Endothelial cell of umbilical vein (primary cell): ENCODE results near the gene COL19A1. TPM values are rescaled to one million over a fixed set of nuclear protein-coding genes. Genes with fewer than 3 reads are reported as not detected.

ENCODE experiments used
- BruUV-seq: library from RNA; stranded (reverse); fragments of 400-500 nt; replicated peaks from 2 replicates; lab custom pipeline; 2021; lab: Mats Ljungman, UMichigan
- CTCF ChIA-PET: fragments of 300-600, 350-600 bp; sonication (Branson Sonifier 250); formaldehyde crosslinking; loops from one replicate; lab custom pipeline; 2021; ENCODE audit warnings: antibody characterized with exemption, inconsistent platforms; lab: Charles Lee
- POLR2A ChIA-PET: fragments of 300-600, 350-600 bp; sonication (Branson Sonifier 250); formaldehyde crosslinking; loops from one replicate; lab custom pipeline; 2021; ENCODE audit warnings: antibody characterized with exemption, inconsistent platforms; lab: Charles Lee
- DNase-seq: peaks from one replicate; pipeline ENCODE4 v3.0.0-alpha.2; 2011; ENCODE audit warnings: low read depth, low spot score
- FAIRE-seq: peaks from 2 replicates; lab custom pipeline; 2011; peaks lifted over from hg19 to GRCh38; lab: Jason Lieb, UNC
- H2AFZ ChIP-seq: 2 replicates; pipeline ENCODE4 v1.6.0; 2012; ENCODE audit warnings: low read depth, low read length, control low read depth, inconsistent platforms
- H3K27ac ChIP-seq: 2 replicates; pipeline ENCODE4 v1.5.1; 2011; ENCODE audit warnings: low read depth, mild to moderate bottlenecking, control low read depth, low read length, moderate library complexity; ENCODE audit not compliant: insufficient read depth
- H3K27me3 ChIP-seq, 2 experiments: 2 replicates each; pipeline versions ENCODE4 v1.6.0 to v1.6.1; 2011; ENCODE audit warnings: low read length in 2 of 2, mixed read lengths in 1 of 2; ENCODE audit not compliant: control insufficient read depth in 2 of 2, insufficient read depth in 2 of 2
- H3K36me3 ChIP-seq, 2 experiments: 2 replicates in 1 of 2; 3 replicates in 1 of 2; pipeline ENCODE4 v1.5.1; 2011; ENCODE audit warnings: low read length in 2 of 2, mild to moderate bottlenecking in 1 of 2, moderate library complexity in 1 of 2; ENCODE audit not compliant: control insufficient read depth in 2 of 2, insufficient read depth in 2 of 2; ENCODE audit errors: extremely low read depth in 1 of 2
- H3K4me1 ChIP-seq: 3 replicates; pipeline ENCODE4 v1.5.1; 2011; ENCODE audit warnings: mild to moderate bottlenecking, low read length; ENCODE audit not compliant: control insufficient read depth, insufficient read depth; ENCODE audit errors: extremely low read depth
- H3K4me2 ChIP-seq: 2 replicates; pipeline ENCODE4 v1.6.1; 2011; ENCODE audit warnings: low read length, control low read depth, mixed read lengths; ENCODE audit not compliant: insufficient read depth
- H3K4me3 ChIP-seq, 3 experiments: fragments of 200-600 bp in 1 of 3; sonication (generic), shearing (Covaris generic) in 1 of 3; replicated peaks in 1 of 3; 2 replicates each; pipeline ENCODE4 v1.5.1; 2011 to 2016; ENCODE audit warnings: control low read depth in 3 of 3, low read length in 3 of 3, mild to moderate bottlenecking in 2 of 3, inconsistent platforms in 1 of 3, low read depth in 1 of 3, moderate library complexity in 1 of 3; ENCODE audit not compliant: insufficient read depth in 1 of 3
- H3K79me2 ChIP-seq: 2 replicates; pipeline ENCODE4 v1.6.0; 2012; ENCODE audit warnings: low read length, inconsistent platforms; ENCODE audit not compliant: control insufficient read depth, insufficient read depth
- H3K9ac ChIP-seq: replicated peaks from 2 replicates; pipeline ENCODE3; 2011; ENCODE audit warnings: low read length, control low read depth; ENCODE audit not compliant: insufficient read depth; ENCODE audit errors: extremely low read depth
- H3K9me1 ChIP-seq: replicated peaks from 3 replicates; pipeline ENCODE4 v1.6.0; 2011; ENCODE audit warnings: mild to moderate bottlenecking, low read length; ENCODE audit not compliant: control insufficient read depth, insufficient read depth; ENCODE audit errors: extremely low read depth
- H3K9me3 ChIP-seq: replicated peaks from 2 replicates; pipeline ENCODE4 v1.5.1; 2012; ENCODE audit warnings: low read length, inconsistent platforms; ENCODE audit not compliant: control insufficient read depth, insufficient read depth
- H4K20me1 ChIP-seq: replicated peaks from 2 replicates; pipeline ENCODE3; 2011; ENCODE audit warnings: mild to moderate bottlenecking, low read length; ENCODE audit not compliant: control insufficient read depth, insufficient read depth; ENCODE audit errors: extremely low read depth
- CTCF ChIP-seq, 2 donors: IDR thresholded peaks; 1 replicate in 1 of 2; 2 replicates in 1 of 2; pipeline ENCODE4 v1.5.1; 2011; ENCODE audit warnings: low read length in 2 of 2, mild to moderate bottlenecking in 2 of 2, moderate library complexity in 2 of 2, control low read depth in 1 of 2, inconsistent platforms in 1 of 2, low read depth in 1 of 2; ENCODE audit not compliant: insufficient read depth in 1 of 2; ENCODE audit errors: extremely low read depth in 1 of 2
- EZH2 ChIP-seq: IDR thresholded peaks from 2 replicates; pipeline ENCODE4 v1.6.1; 2012; ENCODE audit warnings: borderline replicate concordance, low read depth, mild to moderate bottlenecking, moderate library complexity, low read length, inconsistent platforms; ENCODE audit not compliant: severe bottlenecking
- FOS ChIP-seq: IDR thresholded peaks from 2 replicates; pipeline ENCODE4 v1.6.1; 2011; ENCODE audit warnings: mild to moderate bottlenecking, low read length, moderate library complexity, borderline replicate concordance; ENCODE audit not compliant: insufficient read depth
- GATA2 ChIP-seq: IDR thresholded peaks from 2 replicates; pipeline ENCODE4 v1.7.0; 2011; ENCODE audit warnings: low read depth, mild to moderate bottlenecking, moderate library complexity, mixed read lengths, low read length; ENCODE audit not compliant: insufficient read length, insufficient read depth
- JUN ChIP-seq: IDR thresholded peaks from 2 replicates; pipeline ENCODE4 v1.6.1; 2011; ENCODE audit warnings: borderline replicate concordance, low read depth; ENCODE audit not compliant: insufficient read length, insufficient read depth
- MAX ChIP-seq: IDR thresholded peaks from 2 replicates; pipeline ENCODE4 v1.6.1; 2011; ENCODE audit not compliant: insufficient read depth, insufficient read length
- MYC ChIP-seq: IDR thresholded peaks from one replicate; pipeline ENCODE4 v1.6.1; 2011; ENCODE audit warnings: mild to moderate bottlenecking, low read depth, low read length
- POLR2A ChIP-seq: IDR thresholded peaks from 2 replicates; pipeline ENCODE4 v1.6.1; 2012; ENCODE audit warnings: low read depth, mild to moderate bottlenecking, control low read depth, low read length
- POLR2AphosphoS5 ChIP-seq: IDR thresholded peaks from 2 replicates; pipeline ENCODE4 v1.6.1; 2012; ENCODE audit warnings: low read depth, mild to moderate bottlenecking, control low read depth, low read length, moderate library complexity; ENCODE audit not compliant: insufficient read depth
- dilution Hi-C: fragments of 300-500 bp; cut with MboI; formaldehyde crosslinking; loops from one replicate; pipeline ENCODE4 v1.15.0; 2019; ENCODE audit warnings: low sequenced_read_pairs; ENCODE audit not compliant: extremely low pct_ligation_motif_present
- intact Hi-C: fragments of 100-400 bp; cut with micrococcal nuclease; formaldehyde crosslinking; loops from one replicate; pipeline ENCODE4 v1.10.0; 2022
- polyA plus RNA-seq, 4 experiments: library from polyadenylated mRNA; depleted of rRNA in 3 of 4; stranded (reverse) in 3 of 4; unstranded in 1 of 4; fragments of >200 nt; gene quantifications; 2 replicates each; pipeline versions ENCODE4 v1.2.1 to v1.2.3, GENCODE V29; 2011 to 2012; ENCODE audit warnings: missing spikeins in 1 of 4
- total RNA-seq: library from RNA; stranded (reverse); gene quantifications from 2 replicates; pipeline ENCODE4 v1.2.3, GENCODE V29; 2021

Gene COL19A1
- total and polyA plus RNA-seq, 2 donors (not counting 3 experiments of a cell fraction or from before 2014, with no cell fraction given): not detected

GRCh38 chr6:70194421-70194820, 328.1 kb downstream of the COL19A1 start:
- intact Hi-C loops (no loop called here), dilution Hi-C loops (no loop called here)
- Histone ChIP-seq H2AFZ (no peak overlapping the region), H3K79me2 (no peaks in the 10 kb centered on the region), H3K9ac (no peak overlapping the region), H3K9me1 (no peaks in the 10 kb centered on the region), H3K4me1 (no peaks in the 10 kb centered on the region), H3K4me2 (no peak overlapping the region), H3K9me3 (no peaks in the 10 kb centered on the region), H3K27ac (no peak overlapping the region), H3K4me3 (no peak overlapping the region), H3K27me3 (no peaks in the 10 kb centered on the region), H4K20me1 (no peaks in the 10 kb centered on the region), H3K36me3 (no peaks in the 10 kb centered on the region)
- ChIA-PET POLR2A (no interaction called here), CTCF (no interaction called here)
- DNase-seq (no peak), FAIRE-seq (no peak)
- no peak for TF ChIP-seq GATA2
- no peak for TF ChIP-seq FOS
- TF ChIP-seq CTCF (IDR thresholded peaks at IDR 0.05; ENCODE audit: extremely low read depth in 1 of 2, insufficient read depth in 1 of 2, low read depth in 1 of 2, low read length in 2 of 2): no peak
- TF ChIP-seq POLR2A: no peak
- TF ChIP-seq MAX: no peak
- no peak for TF ChIP-seq MYC
- no peak for TF ChIP-seq JUN
- TF ChIP-seq POLR2AphosphoS5: no peak
- no peak for TF ChIP-seq EZH2
- no TSS peak for BruUV-seq
